Limb (tissue), 2 donors: ENCODE data around the gene CYP4A22.
"Not testable (repeated sequence)": the region's sequence is repeated elsewhere in the genome, so short reads cannot be mapped to it uniquely, and the experiment has no call there.

ENCODE experiments used
- DNase-seq, 2 donors: peaks; one replicate each; pipeline ENCODE4 v3.0.0-alpha.2; 2016; ENCODE audit errors: extremely low spot score in 2 of 2

The CYP4A22 gene

DNA sequence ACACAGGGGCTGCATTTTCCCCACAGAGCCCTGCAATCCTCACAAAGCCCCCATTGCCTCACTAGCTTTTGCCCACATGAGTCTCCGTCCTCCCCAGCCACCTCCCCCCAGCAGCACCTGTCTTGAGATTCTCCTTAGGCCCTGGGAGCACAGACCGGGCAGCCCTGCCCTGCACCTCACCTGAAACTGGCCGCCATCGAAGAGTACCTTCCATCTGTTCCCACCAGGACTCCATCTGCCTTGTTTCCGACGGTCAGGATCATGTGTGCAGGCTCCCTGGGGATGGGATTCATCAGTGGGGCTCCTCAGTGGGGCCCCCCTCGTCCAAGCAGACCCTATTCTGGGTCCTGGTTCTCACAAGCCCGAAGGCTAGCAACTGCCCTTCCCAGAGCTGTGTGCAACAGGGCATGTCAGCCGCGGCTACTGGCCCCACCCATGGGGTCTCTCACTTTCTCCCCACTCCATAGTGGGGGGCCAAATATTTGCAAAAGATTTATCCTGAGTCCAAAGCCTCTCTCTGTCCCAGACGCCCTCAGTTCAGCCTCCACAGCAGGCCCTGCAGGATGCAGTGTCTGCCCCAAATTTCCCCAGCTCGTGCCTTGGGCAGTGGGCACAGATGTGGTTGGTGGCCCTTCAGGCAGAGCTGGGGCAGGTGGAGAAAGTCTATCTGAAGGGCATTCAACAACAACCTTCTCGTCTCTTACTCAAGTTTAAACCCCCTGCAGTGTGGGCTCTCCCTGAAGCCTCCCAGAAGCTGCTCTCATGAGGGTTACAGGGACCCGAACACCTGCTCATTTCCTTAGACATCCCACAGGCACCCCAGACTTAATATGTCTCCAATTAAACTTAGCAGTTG, 47.8 kb downstream of the CYP4A22 start:
- no peak for DNase-seq

GRCh38 chr1:47186267-47187185, 49.3 kb downstream of the CYP4A22 start:
- DNase-seq = no peak

GRCh38 chr1:47187231-47187925, 50.1 kb downstream of the CYP4A22 start:
- DNase-seq = no peak

GRCh38 chr1:47187926-47188250, 50.6 kb downstream of the CYP4A22 start:
- no peak for DNase-seq

GRCh38 chr1:47188791-47189785, 51.8 kb downstream of the CYP4A22 start:
- no peak for DNase-seq

- DNase-seq = no peak
Observed at GRCh38 chr1:47189844-47190508, 52.7 kb downstream of the CYP4A22 start, which contains the start of gene PDZK1IP1. Gene PDZK1IP1 (minus strand): TSS chr1:47190036. CDS start chr1:47189932, 104 bp downstream.

DNA sequence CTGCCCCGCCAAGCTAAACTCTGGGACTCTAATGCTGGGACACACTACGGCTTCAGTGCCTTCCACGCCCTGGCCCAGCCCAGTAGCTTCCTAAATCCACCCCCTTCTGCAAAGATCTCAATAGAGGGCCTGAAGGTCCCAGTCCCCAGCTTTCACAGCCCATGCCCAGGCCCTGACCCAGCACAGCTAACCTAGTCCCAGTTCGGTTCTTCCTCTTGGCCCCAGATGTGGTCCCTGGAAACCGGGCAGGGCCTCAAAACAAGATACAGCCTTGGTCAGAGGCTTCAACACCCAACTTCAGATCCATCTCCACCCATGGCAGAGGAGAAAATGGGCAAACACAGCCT, 53.2 kb downstream of the CYP4A22 start:
- no peak for DNase-seq

GRCh38 chr1:47190857-47191256, 53.6 kb downstream of the CYP4A22 start:
- DNase-seq = no peak

GRCh38 chr1:47191940-47192457, 54.8 kb downstream of the CYP4A22 start:
- no peak for DNase-seq

- peak; percentile 63 to 86 for DNase-seq
Observed at GRCh38 chr1:47192458-47193384, 55.5 kb downstream of the CYP4A22 start.

DNA sequence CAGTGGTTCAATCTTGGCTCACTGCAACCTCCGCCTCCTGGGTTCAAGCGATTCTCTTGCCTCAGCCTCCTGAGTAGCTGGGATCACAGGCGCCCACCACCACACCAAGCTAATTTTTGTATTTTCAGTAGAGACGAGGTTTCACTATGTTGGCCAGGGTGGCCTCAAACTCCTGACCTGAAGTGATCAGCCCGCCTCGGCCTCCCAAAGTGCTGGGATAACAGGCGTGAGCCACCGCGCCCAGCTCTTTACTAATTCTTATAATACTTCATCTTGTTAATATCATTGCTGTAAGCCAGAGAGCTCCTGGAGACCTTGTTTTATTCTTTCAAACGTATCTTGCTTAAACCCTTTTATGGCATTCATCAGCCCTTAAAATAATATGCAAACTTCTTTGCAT, 56.3 kb downstream of the CYP4A22 start:
- not testable (repeated sequence) for DNase-seq

- DNase-seq = no peak
Observed at GRCh38 chr1:47194311-47194710, 57.1 kb downstream of the CYP4A22 start.

GRCh38 chr1:47195981-47196380, 58.7 kb downstream of the CYP4A22 start:
- not testable (repeated sequence) for DNase-seq

DNA sequence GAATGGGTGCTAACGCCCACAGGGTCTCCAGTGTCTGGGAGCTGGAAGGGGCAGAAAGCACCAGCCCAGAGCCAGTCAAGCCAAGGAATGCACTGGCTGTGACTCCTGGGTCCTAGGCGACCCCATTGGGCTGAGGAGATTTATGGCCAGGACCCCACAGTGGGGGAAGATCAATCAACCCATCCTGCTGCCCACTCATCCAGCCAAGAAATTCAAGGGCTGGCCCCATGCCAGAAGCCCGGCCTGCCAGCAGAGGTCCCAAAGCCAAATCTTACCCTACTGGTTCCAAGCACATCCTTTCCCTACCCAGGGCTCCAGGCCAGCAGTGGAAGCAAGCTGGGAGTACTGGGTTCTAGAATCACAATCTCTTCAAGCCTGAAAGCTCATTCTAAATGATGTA, 59.4 kb downstream of the CYP4A22 start:
- no peak for DNase-seq

- DNase-seq = no peak
Observed at GRCh38 chr1:47198214-47198613, 61.0 kb downstream of the CYP4A22 start.
